Activated T-cell treated with anti-CD3 and anti-CD28 coated beads, Interleukin-2, amount 50 U/mL, for 24 hours (primary cell): Measurements from ENCODE around the gene NKTR.

ENCODE experiments used
- DNase-seq: peaks from one replicate; pipeline ENCODE4 v3.0.0-alpha.2; 2020
- H3K27ac Mint-ChIP-seq: 2 replicates; pipeline ENCODE4 v1.8.0; 2020; ENCODE audit warnings: mild to moderate bottlenecking, mixed read lengths
- H3K27me3 Mint-ChIP-seq: 2 replicates; pipeline ENCODE4 v1.8.0; 2020; ENCODE audit warnings: mixed read lengths
- H3K36me3 Mint-ChIP-seq: 2 replicates; pipeline ENCODE4 v1.8.0; 2020; ENCODE audit warnings: low read depth, mixed read lengths
- H3K4me1 Mint-ChIP-seq: 2 replicates; pipeline ENCODE4 v1.8.0; 2020; ENCODE audit warnings: low read depth, mixed read lengths
- H3K4me3 Mint-ChIP-seq: 2 replicates; pipeline ENCODE4 v1.8.0; 2020; ENCODE audit warnings: mild to moderate bottlenecking, moderate library complexity, mixed read lengths
- H3K9me3 Mint-ChIP-seq: 2 replicates; pipeline ENCODE4 v1.8.0; 2020; ENCODE audit warnings: mixed read lengths

The NKTR gene

DNA sequence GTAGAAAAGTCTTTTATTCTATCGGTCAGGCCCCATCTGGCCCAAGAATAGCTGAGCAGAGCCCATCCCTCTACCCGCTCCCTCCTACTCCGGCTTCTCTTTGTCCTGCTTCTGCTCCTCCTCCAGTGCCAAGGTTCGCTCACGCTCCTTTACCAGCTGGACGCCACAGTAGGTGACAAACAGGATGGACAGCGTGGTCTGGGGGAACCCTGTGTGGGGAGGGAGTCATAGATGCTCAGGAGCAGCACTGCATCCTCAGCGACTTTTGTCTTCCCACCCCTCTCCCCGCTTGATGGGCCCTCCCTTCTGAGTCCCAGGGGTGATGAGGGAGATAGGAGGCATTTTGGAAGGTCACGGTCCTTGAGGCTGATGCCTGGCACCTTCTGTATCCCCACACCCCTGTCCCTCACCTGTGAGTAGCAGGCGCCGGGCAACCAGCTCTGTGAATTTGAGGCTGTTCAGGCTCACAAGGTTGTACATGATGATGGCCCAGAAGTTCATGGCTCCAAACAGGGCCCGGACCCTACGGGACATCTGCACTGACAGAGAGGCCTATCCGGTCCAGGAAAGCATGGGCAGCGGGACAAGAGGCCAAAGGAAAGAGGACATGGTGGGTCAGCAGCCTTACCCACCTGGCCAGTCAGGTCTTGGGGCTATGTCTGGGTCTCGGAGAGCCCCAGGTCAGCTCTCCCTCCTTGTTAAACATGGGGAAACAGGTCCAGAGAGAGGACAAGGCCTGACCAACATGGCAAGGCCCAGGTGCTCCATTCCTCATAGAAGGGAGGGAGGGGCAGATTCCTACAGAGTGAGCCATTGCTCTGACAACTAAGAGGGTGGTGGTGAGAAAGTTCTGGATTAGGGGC is 92.4 kb downstream of the NKTR start:
- Mint-ChIP-seq H3K4me1 (no peaks in the 10 kb centered on the region), H3K4me3 (no peak overlapping the region), H3K36me3 (no peaks in the 10 kb centered on the region), H3K27me3 (peaks cover 3% of the 10 kb centered on the region), H3K9me3 (no peaks in the 10 kb centered on the region), H3K27ac (no peak overlapping the region)
- DNase-seq, result no peak

GRCh38 chr3:42693530-42693930 is 93.0 kb downstream of the NKTR start:
- H3K36me3 Mint-ChIP-seq, result no peaks in the 10 kb centered on the region
- DNase-seq, result no peak
- peaks cover 3% of the 10 kb centered on the region for H3K4me1 Mint-ChIP-seq
- no peak overlapping the region for H3K27ac Mint-ChIP-seq
- no peak overlapping the region for H3K4me3 Mint-ChIP-seq
- H3K9me3 Mint-ChIP-seq, result no peaks in the 10 kb centered on the region
- H3K27me3 Mint-ChIP-seq, result peaks cover 3% of the 10 kb centered on the region

DNA sequence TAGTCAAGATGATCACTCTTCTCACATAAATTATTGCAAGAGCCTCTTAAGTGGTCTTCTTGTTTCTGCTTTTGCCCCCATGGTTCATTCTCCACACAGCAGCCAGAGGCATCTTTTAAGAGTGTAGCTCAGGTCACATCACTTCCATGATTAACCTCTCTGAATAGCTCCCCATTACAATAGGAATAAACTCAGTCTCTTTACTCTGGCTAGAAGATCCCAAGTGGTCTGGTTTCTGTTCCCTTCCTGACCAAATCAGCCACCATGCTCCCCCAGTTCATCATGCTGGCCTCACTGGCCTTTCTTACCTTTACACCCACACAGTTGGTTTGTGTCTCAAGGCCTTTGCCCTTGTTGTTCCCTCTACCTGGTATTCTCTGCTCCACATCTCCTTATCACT is 93.9 kb downstream of the NKTR start:
- no peaks in the 10 kb centered on the region for H3K9me3 Mint-ChIP-seq
- no peak overlapping the region for H3K27ac Mint-ChIP-seq
- DNase-seq, result no peak
- H3K4me3 Mint-ChIP-seq, result no peak overlapping the region
- H3K27me3 Mint-ChIP-seq, result peaks cover 3% of the 10 kb centered on the region
- peaks cover 7% of the 10 kb centered on the region for H3K4me1 Mint-ChIP-seq
- no peaks in the 10 kb centered on the region for H3K36me3 Mint-ChIP-seq

DNA sequence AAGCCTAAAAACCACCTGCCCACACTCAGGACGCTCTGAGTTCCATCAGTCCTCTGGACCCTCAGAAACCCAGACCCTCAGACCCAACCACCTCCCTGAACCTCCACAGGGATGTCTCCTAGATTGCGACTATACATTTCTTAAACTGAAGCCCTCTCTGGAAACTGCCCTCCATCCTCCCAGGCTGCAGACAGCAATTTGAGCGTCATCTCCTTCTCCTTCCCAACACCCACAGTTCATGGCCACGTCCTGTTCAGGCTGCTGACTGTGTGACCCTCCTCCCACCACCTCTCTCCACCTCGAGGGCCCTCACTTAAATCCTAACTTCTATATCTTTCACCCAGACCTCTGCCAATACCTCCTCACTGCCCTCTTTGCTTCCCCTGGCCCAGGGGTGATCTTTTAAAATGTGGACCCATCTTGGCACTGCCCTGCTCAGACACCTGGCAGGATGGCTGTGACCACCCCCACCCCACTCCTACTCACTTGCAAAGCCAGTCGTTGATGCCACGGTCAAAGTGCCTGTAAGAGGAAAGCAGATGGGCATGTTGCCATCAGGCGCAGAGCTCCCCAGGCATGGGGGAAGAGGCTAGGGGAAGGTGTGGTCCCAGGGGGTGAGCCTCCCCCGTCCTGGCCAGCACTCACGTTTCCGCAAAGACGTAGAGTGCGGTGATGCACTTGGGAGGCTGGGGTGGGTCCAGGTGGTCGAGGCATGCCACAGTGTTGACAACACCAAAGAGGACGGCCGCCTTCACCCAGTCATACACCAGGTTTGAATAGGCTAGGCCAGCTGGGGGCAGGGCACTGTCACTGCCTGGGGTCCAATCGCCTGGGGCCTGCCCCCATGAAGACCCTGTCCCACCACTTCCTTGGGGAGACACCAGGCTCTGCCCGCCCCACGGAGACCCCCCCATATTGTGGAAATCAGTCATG is 96.1 kb downstream of the NKTR start:
- H3K27me3 Mint-ChIP-seq, result peaks cover 8% of the 10 kb centered on the region
- H3K4me3 Mint-ChIP-seq, result no peak overlapping the region
- H3K4me1 Mint-ChIP-seq, result peaks cover 7% of the 10 kb centered on the region
- H3K9me3 Mint-ChIP-seq, result no peaks in the 10 kb centered on the region
- DNase-seq, result no peak
- H3K27ac Mint-ChIP-seq, result no peak overlapping the region
- H3K36me3 Mint-ChIP-seq, result no peaks in the 10 kb centered on the region

- Mint-ChIP-seq H3K36me3 (no peaks in the 10 kb centered on the region), H3K4me1 (peaks cover 7% of the 10 kb centered on the region), H3K4me3 (no peak overlapping the region), H3K27ac (no peak overlapping the region), H3K9me3 (no peaks in the 10 kb centered on the region), H3K27me3 (peaks cover 8% of the 10 kb centered on the region)
- no peak for DNase-seq
Observed at GRCh38 chr3:42697289-42698051, 97.0 kb downstream of the NKTR start.
